ENCODE results near the gene WWC2.

DNA sequence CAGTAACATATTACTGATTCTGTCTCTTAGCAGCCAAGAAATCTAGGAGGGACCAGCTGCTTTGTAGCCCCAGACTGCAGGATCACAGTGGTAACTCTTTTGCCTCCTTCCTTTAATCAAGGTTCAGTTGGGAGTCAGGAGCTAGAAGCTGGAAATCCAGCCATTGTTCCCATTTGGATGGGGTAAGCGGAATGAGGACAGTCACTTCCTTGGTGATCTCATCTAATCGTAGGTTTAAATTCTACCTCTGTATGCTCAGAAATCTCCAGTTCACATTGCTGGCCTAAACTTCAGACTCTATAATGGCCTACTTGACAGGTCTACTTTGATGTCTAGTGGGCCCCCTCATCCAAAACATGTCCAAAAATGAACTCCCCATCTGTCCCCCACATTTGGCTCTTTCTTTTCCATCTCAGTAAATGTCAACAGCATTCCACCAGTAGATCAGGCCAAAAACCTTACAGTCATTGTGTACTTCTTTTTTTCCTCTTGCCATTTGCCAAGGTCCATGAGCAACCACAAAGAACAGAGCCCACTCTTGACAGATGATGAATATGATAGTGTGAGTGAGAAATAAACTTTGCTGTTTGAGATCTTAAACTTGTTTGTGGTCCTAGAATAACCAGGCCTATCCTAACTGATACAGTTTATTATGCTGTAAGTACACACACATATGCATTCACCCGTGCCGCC, 40.1 kb downstream of the WWC2 start:
- TF ChIP-seq POLR2A (IDR thresholded peaks at IDR 0.05; ENCODE audit: borderline replicate concordance, extremely low read depth, insufficient read depth, insufficient read length) = no peak
- TF ChIP-seq CBX3 (IDR thresholded peaks at IDR 0.05; ENCODE audit: low read depth) = no peak
- no peak for TF ChIP-seq POLR2AphosphoS5 (IDR thresholded peaks at IDR 0.05; ENCODE audit: low read depth, low read length)
- TF ChIP-seq, protein P1, sequence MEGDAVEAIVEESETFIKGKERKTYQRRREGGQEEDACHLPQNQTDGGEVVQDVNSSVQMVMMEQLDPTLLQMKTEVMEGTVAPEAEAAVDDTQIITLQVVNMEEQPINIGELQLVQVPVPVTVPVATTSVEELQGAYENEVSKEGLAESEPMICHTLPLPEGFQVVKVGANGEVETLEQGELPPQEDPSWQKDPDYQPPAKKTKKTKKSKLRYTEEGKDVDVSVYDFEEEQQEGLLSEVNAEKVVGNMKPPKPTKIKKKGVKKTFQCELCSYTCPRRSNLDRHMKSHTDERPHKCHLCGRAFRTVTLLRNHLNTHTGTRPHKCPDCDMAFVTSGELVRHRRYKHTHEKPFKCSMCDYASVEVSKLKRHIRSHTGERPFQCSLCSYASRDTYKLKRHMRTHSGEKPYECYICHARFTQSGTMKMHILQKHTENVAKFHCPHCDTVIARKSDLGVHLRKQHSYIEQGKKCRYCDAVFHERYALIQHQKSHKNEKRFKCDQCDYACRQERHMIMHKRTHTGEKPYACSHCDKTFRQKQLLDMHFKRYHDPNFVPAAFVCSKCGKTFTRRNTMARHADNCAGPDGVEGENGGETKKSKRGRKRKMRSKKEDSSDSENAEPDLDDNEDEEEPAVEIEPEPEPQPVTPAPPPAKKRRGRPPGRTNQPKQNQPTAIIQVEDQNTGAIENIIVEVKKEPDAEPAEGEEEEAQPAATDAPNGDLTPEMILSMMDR (IDR thresholded peaks at IDR 0.05 in 2 of 3, conservative IDR thresholded peaks at IDR 0.05 in 1 of 3; ENCODE audit: borderline replicate concordance in 1 of 3, insufficient read depth in 1 of 3, low read depth in 2 of 3, low read length in 2 of 3) = no peak
- no peak for TF ChIP-seq EZH2 (IDR thresholded peaks at IDR 0.05)
- TF ChIP-seq RAD21 (IDR thresholded peaks at IDR 0.05; ENCODE audit: low read depth) = no peak
- TF ChIP-seq CEBPB (IDR thresholded peaks at IDR 0.05; ENCODE audit: low read depth) = no peak
- no peak for TF ChIP-seq YY1 (IDR thresholded peaks at IDR 0.05; ENCODE audit: extremely low read depth, insufficient replicate concordance, low read depth, low read length)
- no peak for TF ChIP-seq FOSL1 (IDR thresholded peaks at IDR 0.05; ENCODE audit: low read depth)
- TF ChIP-seq, protein P2, sequence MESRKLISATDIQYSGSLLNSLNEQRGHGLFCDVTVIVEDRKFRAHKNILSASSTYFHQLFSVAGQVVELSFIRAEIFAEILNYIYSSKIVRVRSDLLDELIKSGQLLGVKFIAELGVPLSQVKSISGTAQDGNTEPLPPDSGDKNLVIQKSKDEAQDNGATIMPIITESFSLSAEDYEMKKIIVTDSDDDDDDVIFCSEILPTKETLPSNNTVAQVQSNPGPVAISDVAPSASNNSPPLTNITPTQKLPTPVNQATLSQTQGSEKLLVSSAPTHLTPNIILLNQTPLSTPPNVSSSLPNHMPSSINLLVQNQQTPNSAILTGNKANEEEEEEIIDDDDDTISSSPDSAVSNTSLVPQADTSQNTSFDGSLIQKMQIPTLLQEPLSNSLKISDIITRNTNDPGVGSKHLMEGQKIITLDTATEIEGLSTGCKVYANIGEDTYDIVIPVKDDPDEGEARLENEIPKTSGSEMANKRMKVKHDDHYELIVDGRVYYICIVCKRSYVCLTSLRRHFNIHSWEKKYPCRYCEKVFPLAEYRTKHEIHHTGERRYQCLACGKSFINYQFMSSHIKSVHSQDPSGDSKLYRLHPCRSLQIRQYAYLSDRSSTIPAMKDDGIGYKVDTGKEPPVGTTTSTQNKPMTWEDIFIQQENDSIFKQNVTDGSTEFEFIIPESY (IDR thresholded peaks at IDR 0.05; ENCODE audit: extremely low read depth, insufficient replicate concordance, low read length) = no peak
- no peak for TF ChIP-seq EGR1 (IDR thresholded peaks at IDR 0.05; ENCODE audit: low read depth)
- TF ChIP-seq, protein P3, sequence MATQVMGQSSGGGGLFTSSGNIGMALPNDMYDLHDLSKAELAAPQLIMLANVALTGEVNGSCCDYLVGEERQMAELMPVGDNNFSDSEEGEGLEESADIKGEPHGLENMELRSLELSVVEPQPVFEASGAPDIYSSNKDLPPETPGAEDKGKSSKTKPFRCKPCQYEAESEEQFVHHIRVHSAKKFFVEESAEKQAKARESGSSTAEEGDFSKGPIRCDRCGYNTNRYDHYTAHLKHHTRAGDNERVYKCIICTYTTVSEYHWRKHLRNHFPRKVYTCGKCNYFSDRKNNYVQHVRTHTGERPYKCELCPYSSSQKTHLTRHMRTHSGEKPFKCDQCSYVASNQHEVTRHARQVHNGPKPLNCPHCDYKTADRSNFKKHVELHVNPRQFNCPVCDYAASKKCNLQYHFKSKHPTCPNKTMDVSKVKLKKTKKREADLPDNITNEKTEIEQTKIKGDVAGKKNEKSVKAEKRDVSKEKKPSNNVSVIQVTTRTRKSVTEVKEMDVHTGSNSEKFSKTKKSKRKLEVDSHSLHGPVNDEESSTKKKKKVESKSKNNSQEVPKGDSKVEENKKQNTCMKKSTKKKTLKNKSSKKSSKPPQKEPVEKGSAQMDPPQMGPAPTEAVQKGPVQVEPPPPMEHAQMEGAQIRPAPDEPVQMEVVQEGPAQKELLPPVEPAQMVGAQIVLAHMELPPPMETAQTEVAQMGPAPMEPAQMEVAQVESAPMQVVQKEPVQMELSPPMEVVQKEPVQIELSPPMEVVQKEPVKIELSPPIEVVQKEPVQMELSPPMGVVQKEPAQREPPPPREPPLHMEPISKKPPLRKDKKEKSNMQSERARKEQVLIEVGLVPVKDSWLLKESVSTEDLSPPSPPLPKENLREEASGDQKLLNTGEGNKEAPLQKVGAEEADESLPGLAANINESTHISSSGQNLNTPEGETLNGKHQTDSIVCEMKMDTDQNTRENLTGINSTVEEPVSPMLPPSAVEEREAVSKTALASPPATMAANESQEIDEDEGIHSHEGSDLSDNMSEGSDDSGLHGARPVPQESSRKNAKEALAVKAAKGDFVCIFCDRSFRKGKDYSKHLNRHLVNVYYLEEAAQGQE (IDR thresholded peaks at IDR 0.05; ENCODE audit: low read depth) = no peak
